HepG2 (cell line): ENCODE data around the gene SDCCAG8.

Experiments
- NCOA1 ChIP-seq: sonication (generic); formaldehyde crosslinking; IDR thresholded peaks from 2 replicates; pipeline ENCODE4 v1.9.0; 2021; ENCODE audit warnings: missing genetic modification reagents
- SRSF9 ChIP-seq: fragments of 200-400 bp; formaldehyde crosslinking; IDR thresholded peaks from 2 replicates; pipeline ENCODE4 v1.6.1; 2018; ENCODE audit warnings: borderline replicate concordance, mild to moderate bottlenecking, low read depth, low read length; ENCODE audit not compliant: insufficient read depth, poor library complexity, severe bottlenecking
- USF2 ChIP-seq, 2 experiments: sonication (generic) in 1 of 2; formaldehyde crosslinking in 1 of 2; IDR thresholded peaks; 2 replicates each; pipeline versions ENCODE4 v1.5.1 to v1.6.1; 2011 to 2020; ENCODE audit warnings: borderline replicate concordance in 1 of 2, low read depth in 1 of 2, low read length in 1 of 2, mild to moderate bottlenecking in 1 of 2, missing genetic modification reagents in 1 of 2, moderate library complexity in 1 of 2

GRCh38 chr1:243474136-243474881 lies 218.5 kb downstream of the SDCCAG8 start:
- no peak for TF ChIP-seq SRSF9
- TF ChIP-seq NCOA1 (CRISPR knock-in tag): no peak
- TF ChIP-seq USF2 (IDR thresholded peaks at IDR 0.05; ENCODE audit: low read depth, low read length): no peak
- TF ChIP-seq USF2 (CRISPR knock-in tag; IDR thresholded peaks at IDR 0.05; ENCODE audit: borderline replicate concordance): no peak
